HG02852 (cell line): Measurements from ENCODE around the gene SPATA22.
"Not testable (repeated sequence)": the region's sequence is repeated elsewhere in the genome, so short reads cannot be mapped to it uniquely, and the experiment has no call there.

ENCODE experiments used
- ATAC-seq: cut with Tn5 transposase; IDR thresholded peaks from one replicate; pipeline ENCODE4 v1.9.1; 2021; ENCODE audit warnings: mild to moderate bottlenecking, moderate library complexity; ENCODE audit not compliant: unreplicated experiment

SPATA22 gene, protein sequence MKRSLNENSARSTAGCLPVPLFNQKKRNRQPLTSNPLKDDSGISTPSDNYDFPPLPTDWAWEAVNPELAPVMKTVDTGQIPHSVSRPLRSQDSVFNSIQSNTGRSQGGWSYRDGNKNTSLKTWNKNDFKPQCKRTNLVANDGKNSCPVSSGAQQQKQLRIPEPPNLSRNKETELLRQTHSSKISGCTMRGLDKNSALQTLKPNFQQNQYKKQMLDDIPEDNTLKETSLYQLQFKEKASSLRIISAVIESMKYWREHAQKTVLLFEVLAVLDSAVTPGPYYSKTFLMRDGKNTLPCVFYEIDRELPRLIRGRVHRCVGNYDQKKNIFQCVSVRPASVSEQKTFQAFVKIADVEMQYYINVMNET

GRCh38 chr17:3471599-3471998 is at the start of gene SPATA22:
Gene SPATA22, minus strand, starts transcription at chr17:3471819. Its CDS starts 2,494 bp downstream, at chr17:3469325.
- no peak for ATAC-seq

DNA sequence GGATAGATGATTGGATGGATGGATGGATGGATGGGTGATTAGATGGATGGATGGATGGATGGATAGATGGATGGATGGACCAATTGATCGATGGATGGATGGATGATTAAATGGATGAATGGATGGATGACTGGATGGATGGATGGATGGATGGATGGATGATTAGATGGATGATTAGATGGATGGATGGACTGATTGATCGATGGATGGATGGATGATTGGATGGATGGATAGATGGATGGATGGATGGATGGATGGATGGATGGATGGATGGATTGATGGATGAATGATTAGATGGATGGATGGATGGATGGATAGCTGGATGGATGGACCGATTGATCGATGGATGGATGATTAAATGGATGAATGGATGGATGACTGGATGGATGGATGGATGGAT is 47.9 kb upstream of the SPATA22 start:
- not testable (repeated sequence) for ATAC-seq

DNA sequence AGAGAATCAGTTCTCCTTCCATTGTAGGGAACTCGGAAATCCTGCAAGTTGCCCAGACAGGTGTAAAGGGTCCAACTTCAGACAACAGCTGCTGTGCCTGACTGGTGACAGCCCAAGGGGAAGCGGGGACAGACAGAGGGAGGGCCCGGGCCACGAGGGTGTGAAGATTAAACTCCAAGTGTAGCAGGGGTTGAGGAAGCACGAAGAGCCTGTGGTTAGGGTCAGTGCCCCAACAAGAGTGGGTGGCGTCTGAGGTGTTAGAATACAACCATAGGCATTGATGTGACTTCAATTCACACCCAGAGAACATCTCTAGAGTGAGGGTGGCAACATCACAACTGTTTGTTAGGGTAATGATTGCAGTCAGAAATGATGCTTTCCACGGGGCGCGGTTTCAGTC is 43.3 kb upstream of the SPATA22 start:
- no peak for ATAC-seq

DNA sequence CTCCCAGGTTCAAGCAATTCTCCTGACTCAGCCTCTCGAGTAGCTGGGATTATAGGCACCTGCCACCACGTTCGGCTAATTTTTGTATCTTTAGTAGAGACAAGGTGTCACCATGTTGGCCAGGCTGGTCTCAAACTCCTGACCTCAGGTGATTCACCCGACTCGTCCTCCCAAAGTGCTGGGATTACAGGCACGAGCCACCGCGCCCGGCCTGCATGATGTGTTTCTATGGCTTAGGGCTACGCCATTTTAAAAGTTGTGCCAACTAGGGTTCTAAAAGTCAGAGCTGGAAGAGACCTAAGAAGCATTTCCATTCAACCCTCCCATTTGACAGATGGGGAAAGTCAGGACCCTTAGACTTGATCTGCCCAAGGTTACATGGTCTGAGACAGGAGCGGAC is 42.5 kb upstream of the SPATA22 start:
- not testable (repeated sequence) for ATAC-seq

DNA sequence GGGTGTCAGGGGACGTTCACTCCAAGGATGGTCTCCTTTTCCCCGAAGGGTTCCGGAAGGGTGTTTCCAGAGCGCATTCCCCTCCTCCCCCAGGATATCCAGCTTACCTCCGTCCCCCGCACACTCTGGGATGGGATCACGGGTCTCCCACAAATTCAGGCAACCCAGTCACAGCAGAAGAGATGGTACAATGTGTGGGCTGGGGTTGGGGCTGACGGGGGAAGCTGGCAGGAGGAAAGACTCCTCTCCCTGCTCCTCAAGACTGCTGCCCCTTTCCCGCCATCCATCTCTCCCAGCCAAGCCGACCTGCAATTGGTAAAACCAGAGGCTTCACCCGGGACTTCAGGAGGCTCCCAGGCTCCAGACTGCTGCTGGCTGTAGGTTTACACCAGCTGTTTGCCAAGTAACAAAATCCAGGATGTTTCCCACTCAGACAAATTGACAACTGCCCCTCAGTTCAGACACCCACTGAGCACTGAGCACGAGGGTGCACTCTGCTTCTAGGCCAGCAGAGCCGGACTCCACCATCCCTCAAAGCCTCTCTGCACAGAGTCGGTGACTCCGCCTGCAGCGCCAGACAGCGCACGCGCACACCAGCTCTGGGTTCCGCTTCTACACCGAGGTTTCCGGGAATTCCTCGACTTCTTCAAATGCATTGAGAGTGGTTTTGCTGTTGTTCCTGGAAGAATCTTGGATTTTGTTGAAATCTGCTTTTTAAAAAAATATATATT is 41.9 kb upstream of the SPATA22 start:
- no peak for ATAC-seq

DNA sequence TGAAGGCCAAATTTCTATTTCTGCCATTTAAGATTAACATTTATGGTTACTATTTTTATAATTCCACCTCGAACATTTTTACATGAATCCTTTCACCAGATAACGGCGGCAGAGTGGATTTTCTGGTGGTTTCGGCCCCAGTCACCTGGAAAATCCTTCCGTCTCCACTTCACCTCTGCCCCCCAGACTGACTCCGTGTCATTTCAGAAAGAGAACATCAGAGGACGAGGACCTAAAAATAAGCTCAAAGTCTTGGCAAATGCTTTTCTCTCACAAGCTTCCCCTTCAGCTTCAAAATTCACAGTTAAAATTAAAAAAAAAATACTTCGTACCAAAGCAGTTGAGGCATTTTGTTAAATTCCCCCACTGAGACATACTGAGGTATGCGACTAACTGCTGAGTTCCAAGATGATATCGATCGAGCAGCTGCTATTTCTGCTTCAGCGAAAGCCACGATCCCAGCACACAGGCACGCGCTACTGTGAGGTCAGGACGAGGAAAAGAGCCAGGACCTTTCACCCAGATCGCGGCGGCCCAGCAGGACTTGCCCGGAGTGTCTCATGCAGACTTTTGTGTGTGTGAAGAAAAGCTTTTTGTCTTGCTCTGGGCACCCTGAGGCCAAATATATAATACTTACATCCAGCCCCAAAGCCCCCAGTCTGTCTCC is 41.0 kb upstream of the SPATA22 start:
- no peak for ATAC-seq

GRCh38 chr17:3511852-3512504 is 40.4 kb upstream of the SPATA22 start:
- ATAC-seq = no peak

GRCh38 chr17:3510090-3510489 is 38.5 kb upstream of the SPATA22 start:
- ATAC-seq = no peak

GRCh38 chr17:3507869-3508268 is 36.2 kb upstream of the SPATA22 start:
- ATAC-seq = no peak

- ATAC-seq = no peak
These were observed 35.5 kb upstream of the SPATA22 start for GRCh38 chr17:3507071-3507470.

- ATAC-seq = no peak
These were observed 34.4 kb upstream of the SPATA22 start for GRCh38 chr17:3506054-3506453.

DNA sequence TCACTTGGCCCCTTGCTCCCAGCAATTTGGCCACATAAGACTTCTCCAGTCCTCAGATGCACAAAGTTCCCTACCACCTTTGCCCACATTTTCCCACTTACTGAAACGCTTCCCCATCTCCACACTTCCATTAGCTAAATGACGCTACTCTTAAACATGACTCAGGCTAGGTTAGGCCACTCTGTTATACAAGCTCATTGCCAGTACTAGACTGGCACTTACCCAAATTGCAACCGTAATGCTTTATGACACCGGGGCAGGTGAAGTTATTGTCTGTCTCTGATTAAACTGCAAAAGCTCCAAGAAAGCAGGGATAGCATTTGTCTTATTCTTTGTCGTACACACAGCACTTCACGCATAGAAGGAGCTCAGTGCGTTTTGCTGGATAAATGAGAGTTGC is 33.4 kb upstream of the SPATA22 start:
- ATAC-seq = no peak

DNA sequence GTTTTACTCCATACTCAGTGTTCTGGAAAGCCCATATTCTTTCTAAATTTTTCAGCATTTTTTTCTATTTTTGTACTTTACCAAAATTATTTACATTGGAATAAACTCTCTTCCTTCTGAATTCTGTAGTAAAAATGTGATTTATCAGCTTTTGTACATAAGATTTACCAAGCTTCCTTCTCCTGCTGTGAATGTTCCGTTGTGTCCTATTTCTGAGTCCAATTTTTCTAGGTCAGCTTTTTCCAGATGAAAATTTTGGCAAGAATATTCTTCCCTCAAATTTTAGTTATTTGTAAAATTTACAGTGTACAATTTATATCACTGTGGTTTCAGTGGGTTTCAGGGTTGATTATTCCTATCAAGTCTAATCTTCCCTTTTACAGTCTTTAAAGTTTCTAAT is 31.7 kb upstream of the SPATA22 start:
- ATAC-seq = no peak

DNA sequence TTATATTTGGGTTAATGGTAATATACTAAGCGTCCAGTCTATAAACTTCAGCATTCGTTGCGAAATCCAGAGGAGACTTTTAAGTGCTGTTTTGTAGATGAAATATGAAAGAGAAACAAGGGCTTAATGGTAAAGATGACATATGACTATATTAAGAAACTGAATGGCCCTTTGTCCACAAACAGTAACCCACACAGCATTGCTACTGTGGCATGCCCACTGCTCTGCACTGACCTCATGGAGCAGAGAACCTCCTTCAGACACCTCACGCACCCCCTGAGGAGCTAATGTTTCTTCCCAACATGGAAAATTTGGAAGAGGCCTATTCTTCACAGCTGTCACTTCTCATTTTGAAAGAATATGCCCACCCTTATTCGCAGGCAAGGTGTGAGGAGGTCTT is 30.8 kb upstream of the SPATA22 start:
- ATAC-seq = no peak

GRCh38 chr17:3501344-3501743 is 29.7 kb upstream of the SPATA22 start:
- no peak for ATAC-seq

- no peak for ATAC-seq
These were observed 25.5 kb upstream of the SPATA22 start for GRCh38 chr17:3497101-3497500.

- no peak for ATAC-seq
These were observed 14.0 kb upstream of the SPATA22 start for GRCh38 chr17:3485481-3486068.

DNA sequence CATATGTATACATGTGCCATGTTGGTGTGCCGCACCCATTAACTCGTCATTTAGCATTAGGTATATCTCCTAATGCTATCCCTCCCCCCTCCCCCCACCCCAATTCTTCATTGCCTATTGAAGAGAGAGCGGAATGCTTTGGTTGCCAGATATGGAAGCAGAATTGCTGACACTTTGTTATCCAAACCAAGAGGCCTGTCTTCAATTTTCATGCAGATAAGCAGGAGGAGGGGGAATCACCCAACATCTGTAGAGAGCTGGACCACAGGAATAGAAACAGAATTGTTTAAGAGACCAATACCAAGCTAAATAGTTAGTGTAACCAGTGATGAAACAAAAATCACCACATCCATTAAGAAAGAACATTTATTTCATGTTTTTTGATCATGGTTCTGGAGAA is 11.2 kb upstream of the SPATA22 start:
- ATAC-seq = no peak

GRCh38 chr17:3479988-3480387 is 8.4 kb upstream of the SPATA22 start:
- no peak for ATAC-seq

DNA sequence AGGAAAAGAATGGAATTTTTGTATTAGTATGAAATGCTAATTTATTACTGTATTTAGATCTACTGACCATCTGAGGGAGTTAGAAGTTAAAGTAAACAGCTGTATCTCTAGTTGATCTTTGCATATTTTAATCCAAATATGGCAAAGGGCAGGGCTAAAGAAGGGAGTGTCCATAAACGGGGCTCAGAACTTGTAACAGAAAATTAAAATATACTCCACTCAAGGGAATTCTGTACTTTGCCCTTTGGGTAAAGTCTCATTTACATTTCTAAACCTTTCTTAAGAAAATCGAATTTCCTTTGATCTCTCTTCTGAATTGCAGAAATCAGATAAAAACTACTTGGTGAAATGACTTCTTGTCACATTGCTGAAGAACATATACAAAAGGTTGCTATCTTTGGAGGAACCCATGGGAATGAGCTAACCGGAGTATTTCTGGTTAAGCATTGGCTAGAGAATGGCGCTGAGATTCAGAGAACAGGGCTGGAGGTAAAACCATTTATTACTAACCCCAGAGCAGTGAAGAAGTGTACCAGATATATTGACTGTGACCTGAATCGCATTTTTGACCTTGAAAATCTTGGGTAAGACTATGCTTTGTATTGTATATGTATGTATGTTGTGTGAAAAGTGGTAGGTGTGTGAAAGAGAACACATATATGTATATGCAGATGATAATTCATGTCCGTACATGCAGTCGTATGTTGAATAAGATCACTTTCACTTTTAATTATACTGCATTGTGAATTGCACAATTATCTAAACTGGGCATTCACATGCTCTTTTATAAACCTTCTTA is 4.4 kb upstream of the SPATA22 start, which contains the start of gene ASPA:
Gene ASPA, plus strand, starts transcription at position 186 of the 799 bp plus-strand sequence. Its CDS starts 163 bp downstream, at position 349.
- no peak for ATAC-seq
